ENCODE results near the gene MRPS16. TPM values are rescaled to one million over a fixed set of nuclear protein-coding genes. Genes with fewer than 3 reads are reported as not detected.

MRPS16 gene
- 75.1 and 95.6 TPM in 2 replicates for total RNA-seq

GRCh38 chr10:73252445-73253224 lies at the start of gene MRPS16:
Gene MRPS16 (minus strand): TSS chr10:73252644. CDS start chr10:73252482, 162 bp downstream.

GRCh38 chr10:73246646-73247508 lies 5.6 kb downstream of the MRPS16 start, which contains the start of gene DNAJC9:
Gene DNAJC9 (minus strand): TSS chr10:73247255. CDS start chr10:73247189, 66 bp downstream.

Small RNAs within 50 kb of the gene (small RNA-seq; reads per million reads assigned to genes)
- not detected for gene RNU6-833P

Other genes starting within 250 kb of the MRPS16 start
- gene P4HA1, start 155.8 kb downstream of the MRPS16 start, total RNA-seq, result 89.1 and 141 TPM in 2 replicates
- 1.6 and 2.0 TPM in 2 replicates for gene NUDT13, start 142.2 kb downstream of the MRPS16 start, total RNA-seq
- gene ECD, start 84.6 kb downstream of the MRPS16 start, total RNA-seq, result 62.1 and 64.5 TPM in 2 replicates
- 24.9 and 28.6 TPM in 2 replicates for gene FAM149B1, start 84.5 kb downstream of the MRPS16 start, total RNA-seq
- gene DNAJC9, start 5.4 kb downstream of the MRPS16 start, total RNA-seq, result 59.7 and 66.5 TPM in 2 replicates
- 0.40 and 0.43 TPM in 2 replicates for gene CFAP70, start 106.2 kb upstream of the MRPS16 start, total RNA-seq
- gene ANXA7, start 161.4 kb upstream of the MRPS16 start, total RNA-seq, result 86.0 and 108 TPM in 2 replicates
- 2.0 TPM in 2 replicates for gene MSS51, start 180.9 kb upstream of the MRPS16 start, total RNA-seq
- 28.9 and 30.5 TPM in 2 replicates for gene PPP3CB, start 243.4 kb upstream of the MRPS16 start, total RNA-seq